HCT116 (cell line): ENCODE data around the gene PRKACA. TPM values are rescaled to one million over a fixed set of nuclear protein-coding genes. Genes with fewer than 3 reads are reported as not detected.

Experiments used
- ATAC-seq: fragments of 200-7000 bp; cut with Tn5 transposase; 2 replicates; pipeline ENCODE4 v1.9.1; 2020; ENCODE audit warnings: mild to moderate bottlenecking, moderate library complexity
- BruUV-seq: library from RNA; stranded (reverse); fragments of 400-500 nt; replicated peaks from 2 replicates; lab custom pipeline; 2021; lab: Mats Ljungman, UMichigan
- CTCF ChIA-PET: fragments of 300-600 bp; sonication (Branson Sonifier 250); formaldehyde crosslinking; loops from one replicate; lab custom pipeline; 2021; ENCODE audit warnings: antibody characterized with exemption; lab: Charles Lee
- POLR2A ChIA-PET: fragments of 300-600, 350-600 bp; sonication (Branson Sonifier 250); formaldehyde crosslinking; loops from one replicate; lab custom pipeline; 2021; ENCODE audit warnings: antibody characterized with exemption; lab: Charles Lee
- RAD21 ChIA-PET, 2 experiments: fragments of 300-600 bp; sonication (Branson Sonifier 250); formaldehyde crosslinking; loops; one replicate each; lab custom pipeline; 2023; ENCODE audit warnings: low total read pairs in 2 of 2; ENCODE audit not compliant: uncharacterized antibody in 2 of 2, unreplicated experiment in 2 of 2, low non-redundant PET in 1 of 2; lab: Charles Lee
- DNase-seq: peaks from one replicate; pipeline ENCODE4 v3.0.0-alpha.2; 2010; ENCODE audit warnings: low read depth, low spot score
- H2AFZ ChIP-seq: fragments of 200-600 bp; shearing (Covaris generic), sonication (generic); 2 replicates; pipeline ENCODE4 v1.6.1; 2017; ENCODE audit warnings: low read depth, mixed run types, mixed read lengths, antibody characterized with exemption, low read length; ENCODE audit not compliant: poor library complexity, severe bottlenecking
- H3K27ac ChIP-seq: 2 replicates; pipeline ENCODE4 v1.5.1; 2012; ENCODE audit warnings: low read depth, low read length
- H3K27me3 ChIP-seq: fragments of 200-600 bp; sonication (generic); 2 replicates; pipeline ENCODE4 v1.6.1; 2016; ENCODE audit warnings: mixed run types, low read length, mixed read lengths; ENCODE audit not compliant: insufficient read depth
- H3K36me3 ChIP-seq, 2 experiments: fragments of 200-500 bp in 1 of 2; fragments of 200-600 bp in 1 of 2; sonication (Bioruptor generic) in 1 of 2; sonication (generic) in 1 of 2; 2 replicates each; pipeline versions ENCODE4 v1.5.1 to v1.6.1; 2014 to 2016; ENCODE audit warnings: low read length in 2 of 2, inconsistent platforms in 1 of 2, mixed read lengths in 1 of 2, mixed run types in 1 of 2; ENCODE audit not compliant: insufficient read depth in 2 of 2, control insufficient read depth in 1 of 2
- H3K4me1 ChIP-seq, 2 experiments: fragments of 200-600 bp in 1 of 2; sonication (generic) in 1 of 2; 2 replicates each; pipeline versions ENCODE4 v1.5.1 to v1.6.1; 2012 to 2017; ENCODE audit warnings: low read length in 2 of 2, inconsistent platforms in 1 of 2, mild to moderate bottlenecking in 1 of 2, mixed read lengths in 1 of 2, mixed run types in 1 of 2, moderate library complexity in 1 of 2; ENCODE audit not compliant: insufficient read depth in 2 of 2, control insufficient read depth in 1 of 2
- H3K4me2 ChIP-seq: fragments of 200-600 bp; sonication (generic); 2 replicates; pipeline ENCODE4 v1.6.1; 2017; ENCODE audit warnings: mixed run types, low read length, mixed read lengths
- H3K4me3 ChIP-seq, 2 experiments: fragments of 200-600 bp in 1 of 2; sonication (generic) in 1 of 2; replicated peaks in 1 of 2; 2 replicates each; pipeline ENCODE4 v1.5.1; 2011 to 2016; ENCODE audit warnings: low read length in 2 of 2, control low read depth in 1 of 2, low read depth in 1 of 2, mild to moderate bottlenecking in 1 of 2, mixed read lengths in 1 of 2, mixed run types in 1 of 2
- H3K79me2 ChIP-seq: fragments of 200-600 bp; sonication (generic); 2 replicates; pipeline ENCODE4 v1.6.1; 2017; ENCODE audit warnings: mild to moderate bottlenecking, mixed run types, low read length, moderate library complexity, mixed read lengths; ENCODE audit not compliant: insufficient read depth
- H3K9ac ChIP-seq: fragments of 200-600 bp; sonication (generic); 2 replicates; pipeline ENCODE4 v1.6.1; 2016; ENCODE audit warnings: low read length, mixed read lengths
- H3K9me2 ChIP-seq: fragments of 200-600 bp; sonication (generic), shearing (Covaris generic); 2 replicates; pipeline ENCODE4 v1.6.1; 2017; ENCODE audit warnings: mixed run types, mild to moderate bottlenecking, moderate library complexity; ENCODE audit not compliant: insufficient read depth
- H3K9me3 ChIP-seq, 2 experiments: fragments of 200-500 bp in 1 of 2; fragments of 200-600 bp in 1 of 2; sonication (Bioruptor generic) in 1 of 2; sonication (generic) in 1 of 2; 2 replicates each; pipeline ENCODE4 v1.6.1; 2014 to 2017; ENCODE audit warnings: low read length in 2 of 2, mixed read lengths in 2 of 2, inconsistent platforms in 1 of 2, low read depth in 1 of 2, mild to moderate bottlenecking in 1 of 2, mixed run types in 1 of 2, moderate library complexity in 1 of 2; ENCODE audit not compliant: control insufficient read depth in 1 of 2, insufficient read depth in 1 of 2
- H4K20me1 ChIP-seq: fragments of 200-600 bp; sonication (generic), shearing (Covaris generic); 2 replicates; pipeline ENCODE4 v1.6.1; 2017; ENCODE audit warnings: mixed run types, mild to moderate bottlenecking, moderate library complexity; ENCODE audit not compliant: insufficient read depth
- CBX3 ChIP-seq: IDR thresholded peaks from 2 replicates; pipeline ENCODE4 v1.6.1; 2012; ENCODE audit warnings: low read depth
- CEBPB ChIP-seq: IDR thresholded peaks from 2 replicates; pipeline ENCODE4 v1.6.1; 2012; ENCODE audit warnings: low read depth
- CTCF ChIP-seq, 3 experiments: fragments of 200-600 bp in 1 of 3; sonication (generic) in 1 of 3; IDR thresholded peaks in 2 of 3; conservative IDR thresholded peaks in 1 of 3; 2 replicates each; pipeline ENCODE4 v1.5.1; 2012 to 2017; ENCODE audit warnings: low read depth in 2 of 3, low read length in 2 of 3, antibody characterized with exemption in 1 of 3, borderline replicate concordance in 1 of 3, control low read depth in 1 of 3, mild to moderate bottlenecking in 1 of 3, mixed read lengths in 1 of 3, mixed run types in 1 of 3, moderate library complexity in 1 of 3; ENCODE audit not compliant: insufficient read depth in 1 of 3
- ELF1 ChIP-seq: IDR thresholded peaks from 2 replicates; pipeline ENCODE4 v1.6.1; 2012; ENCODE audit warnings: low read depth, borderline replicate concordance
- EZH2 ChIP-seq: fragments of 200-600 bp; sonication (generic); IDR thresholded peaks from 2 replicates; pipeline ENCODE4 v1.6.1; 2017; ENCODE audit warnings: antibody characterized with exemption, mixed run types
- EZH2phosphoT487 ChIP-seq: fragments of 200-600 bp; IDR thresholded peaks from 2 replicates; pipeline ENCODE4 v1.6.1; 2018; ENCODE audit warnings: antibody characterized with exemption, borderline replicate concordance
- FOSL1 ChIP-seq: IDR thresholded peaks from 2 replicates; pipeline ENCODE4 v1.6.1; 2012; ENCODE audit warnings: low read depth
- JUND ChIP-seq: IDR thresholded peaks from 2 replicates; pipeline ENCODE4 v1.6.1; 2012
- MAX ChIP-seq: IDR thresholded peaks from 2 replicates; pipeline ENCODE4 v1.6.1; 2012
- POLR2A ChIP-seq: IDR thresholded peaks from 2 replicates; pipeline ENCODE4 v1.7.0; 2011; ENCODE audit warnings: borderline replicate concordance; ENCODE audit not compliant: insufficient read depth, insufficient read length; ENCODE audit errors: extremely low read depth
- RAD21 ChIP-seq: IDR thresholded peaks from 2 replicates; pipeline ENCODE4 v1.6.1; 2012; ENCODE audit warnings: low read depth, mild to moderate bottlenecking
- SIN3A ChIP-seq: IDR thresholded peaks from 2 replicates; pipeline ENCODE4 v1.6.1; 2012; ENCODE audit warnings: low read depth
- SRF ChIP-seq: IDR thresholded peaks from 2 replicates; pipeline ENCODE4 v1.6.1; 2012; ENCODE audit warnings: low read depth
- YY1 ChIP-seq: IDR thresholded peaks from 2 replicates; pipeline ENCODE4 v1.6.1; 2011; ENCODE audit warnings: low read length, low read depth, moderate library complexity, mild to moderate bottlenecking; ENCODE audit not compliant: insufficient replicate concordance; ENCODE audit errors: extremely low read depth
- ZBTB33 ChIP-seq: IDR thresholded peaks from 2 replicates; pipeline ENCODE4 v1.6.1; 2011; ENCODE audit warnings: mild to moderate bottlenecking, low read length, moderate library complexity; ENCODE audit not compliant: insufficient replicate concordance; ENCODE audit errors: extremely low read depth
- ZFX ChIP-seq: fragments of 450-650 bp; IDR thresholded peaks from 2 replicates; pipeline ENCODE4 v1.6.1; 2017
- intact Hi-C: fragments of 100-400 bp; cut with micrococcal nuclease; formaldehyde crosslinking; loops from 2 replicates; pipeline ENCODE4 v1.10.0; 2022
- total RNA-seq: library from RNA; stranded (reverse); gene quantifications from one replicate; pipeline ENCODE4 v1.2.1, GENCODE V29; 2021; ENCODE audit not compliant: unreplicated experiment

PRKACA gene
- total RNA-seq, 1 experiment from 2014 or later, result 95.7 TPM

- intact Hi-C loops, result no loop called here
- Histone ChIP-seq H3K9me2 (no peaks in the 10 kb centered on the region), H3K79me2 (no peaks in the 10 kb centered on the region), H3K9ac (no peak overlapping the region), H3K27ac (no peak overlapping the region; the same call in 1 of the 2 replicates), H3K36me3 (peaks cover 0 to 6% of the 10 kb centered on the region in 2 experiments; a peak in 1 of 4 replicates), H3K9me3 (no peaks in the 10 kb centered on the region), H4K20me1 (no peaks in the 10 kb centered on the region), H3K4me1 (peaks cover 10 to 24% of the 10 kb centered on the region in 2 experiments), H2AFZ (no peak overlapping the region), H3K27me3 (no peaks in the 10 kb centered on the region), H3K4me3 (no peak overlapping the region), H3K4me2 (no peak overlapping the region)
- ATAC-seq (no peak), DNase-seq (no peak)
- RAD21 ChIA-PET, result no interaction called here
- no TSS peak for BruUV-seq
- no peak for TF ChIP-seq RAD21
- TF ChIP-seq ZBTB33, result no peak
- no peak for TF ChIP-seq ZFX
- no peak for TF ChIP-seq ELF1
- no peak for TF ChIP-seq SRF
- no peak for TF ChIP-seq EZH2phosphoT487
- TF ChIP-seq YY1, result no peak
- no peak for TF ChIP-seq CEBPB
- no peak for TF ChIP-seq JUND
- no peak for TF ChIP-seq EZH2
- no peak for TF ChIP-seq CBX3
- no peak for TF ChIP-seq POLR2A
- no peak for TF ChIP-seq CTCF (IDR thresholded peaks at IDR 0.05 in 2 of 3, conservative IDR thresholded peaks at IDR 0.05 in 1 of 3; ENCODE audit: borderline replicate concordance in 1 of 3, insufficient read depth in 1 of 3, low read depth in 2 of 3, low read length in 2 of 3)
- TF ChIP-seq SIN3A, result no peak
- no peak for TF ChIP-seq MAX
- no peak for TF ChIP-seq FOSL1
- POLR2A ChIA-PET, result no interaction called here
- CTCF ChIA-PET, result no interaction called here
Measured at GRCh38 chr19:14054721-14055120, 62.8 kb downstream of the PRKACA start.
